HepG2 (cell line): ENCODE results near the gene MEIS3. TPM values are rescaled to one million over a fixed set of nuclear protein-coding genes. Genes with fewer than 3 reads are reported as not detected.

Experiments used
- ARID5B ChIP-seq: IDR thresholded peaks from 2 replicates; pipeline ENCODE4 v1.4.0; 2020; ENCODE audit warnings: mild to moderate bottlenecking, missing genetic modification reagents
- ATF7-NPFF ChIP-seq: sonication (generic); formaldehyde crosslinking; IDR thresholded peaks from 2 replicates; pipeline ENCODE4 v1.8.1; 2023; ENCODE audit warnings: mild to moderate bottlenecking, low read depth, missing genetic modification reagents, moderate library complexity
- FOXJ3 ChIP-seq: sonication (generic); formaldehyde crosslinking; IDR thresholded peaks from 2 replicates; pipeline ENCODE4 v1.4.0; 2020; ENCODE audit warnings: missing genetic modification reagents, mild to moderate bottlenecking, borderline replicate concordance
- FOXP4 ChIP-seq: sonication (generic); formaldehyde crosslinking; IDR thresholded peaks from 2 replicates; pipeline ENCODE4 v1.4.0; 2020; ENCODE audit warnings: missing genetic modification reagents
- GATAD1 ChIP-seq: IDR thresholded peaks from 2 replicates; pipeline ENCODE4 v1.6.1; 2016; ENCODE audit warnings: missing genetic modification reagents, missing compliant biosample characterization
- GLI4 ChIP-seq: sonication (generic); formaldehyde crosslinking; IDR thresholded peaks from 2 replicates; pipeline ENCODE4 v1.5.1; 2020; ENCODE audit warnings: missing genetic modification reagents, mild to moderate bottlenecking, moderate library complexity, borderline replicate concordance
- GMEB2 ChIP-seq: IDR thresholded peaks from 2 replicates; pipeline ENCODE4 v1.6.1; 2016; ENCODE audit warnings: missing biosample characterization, missing genetic modification reagents, low read depth
- GTF2F1 ChIP-seq: fragments of 150-350 bp; IDR thresholded peaks from 2 replicates; pipeline ENCODE4 v1.6.1; 2014; ENCODE audit warnings: low read length
- HDAC1 ChIP-seq: sonication (generic); formaldehyde crosslinking; IDR thresholded peaks from 2 replicates; pipeline ENCODE4 v1.5.1; 2020; ENCODE audit warnings: mild to moderate bottlenecking, missing genetic modification reagents
- TEAD3 ChIP-seq: optimal IDR thresholded peaks from 2 replicates; pipeline ENCODE3; 2016; ENCODE audit warnings: borderline replicate concordance
- ZHX2 ChIP-seq, 2 experiments: sonication (generic) in 1 of 2; formaldehyde crosslinking in 1 of 2; IDR thresholded peaks; 2 replicates each; pipeline versions ENCODE4 v1.6.1 to v1.9.0; 2014 to 2022; ENCODE audit warnings: antibody characterized with exemption in 1 of 2, borderline replicate concordance in 1 of 2, inconsistent platforms in 1 of 2, low read depth in 1 of 2, missing genetic modification reagents in 1 of 2
- ZNF143 ChIP-seq: sonication (generic); formaldehyde crosslinking; IDR thresholded peaks from 2 replicates; pipeline ENCODE4 v1.4.0; 2020; ENCODE audit warnings: missing genetic modification reagents
- ZNF557 ChIP-seq: sonication (generic); formaldehyde crosslinking; IDR thresholded peaks from 2 replicates; pipeline ENCODE4 v1.4.0; 2020; ENCODE audit warnings: missing genetic modification reagents
- ZNF746 ChIP-seq: sonication (generic); formaldehyde crosslinking; IDR thresholded peaks from 2 replicates; pipeline ENCODE4 v1.8.0; 2022; ENCODE audit warnings: mild to moderate bottlenecking, missing genetic modification reagents
- ZNF761 ChIP-seq: sonication (generic); formaldehyde crosslinking; conservative IDR thresholded peaks from 2 replicates; pipeline ENCODE4 v1.4.0; 2020; ENCODE audit warnings: mild to moderate bottlenecking, missing genetic modification reagents
- polyA plus RNA-seq, 8 experiments: library from polyadenylated mRNA; depleted of rRNA in 3 of 8; stranded (reverse) in 7 of 8; unstranded in 1 of 8; fragments of >200 nt; fragmentation: Illumina TruSeq in 4 of 8; extraction: Trizol in 4 of 8; gene quantifications; 2 replicates each; pipeline versions ENCODE4 v1.2.1 to v1.2.3, GENCODE V29; 2011 to 2016; ENCODE audit warnings: low read depth in 4 of 8, missing spikeins in 1 of 8, mixed read lengths in 1 of 8; ENCODE audit not compliant: insufficient read depth in 1 of 8
- total RNA-seq, 5 experiments: library from RNA; depleted of rRNA; stranded (reverse); fragments of >200 nt; fragmentation: Illumina TruSeq; extraction: Trizol; gene quantifications; 2 replicates each; pipeline ENCODE4 v1.2.3, GENCODE V29; 2016; ENCODE audit warnings: low read depth in 1 of 5

MEIS3 gene
- total and polyA plus RNA-seq, 2 of the 13 experiments (the other 11 are each of a cell fraction or from before 2014, with no cell fraction given), result 0.09 to 0.70 TPM

- TF ChIP-seq ZHX2 (IDR thresholded peaks at IDR 0.05; ENCODE audit: low read depth) (peak; percentile 73; the same call in 1 of the 2 replicates), ZHX2 (CRISPR knock-in tag; IDR thresholded peaks at IDR 0.05; ENCODE audit: borderline replicate concordance) (no peak), FOXJ3 (CRISPR knock-in tag) (no peak), GTF2F1 (no peak), ZNF143 (CRISPR knock-in tag) (peak; percentile 34; the same call in 1 of the 2 replicates), FOXP4 (no peak), GLI4 (CRISPR knock-in tag) (0 out of 2 replicates have a peak, but pooled peaks have one; percentile 63), ZNF761 (CRISPR knock-in tag) (no peak), ARID5B (peak; percentile 47), HDAC1 (CRISPR knock-in tag) (no peak; the same call in 1 of the 2 replicates), ATF7-NPFF (CRISPR knock-in tag) (peak; percentile 86; the same call in 1 of the 2 replicates), ZNF557 (CRISPR knock-in tag) (0 out of 2 replicates have a peak, but pooled peaks have one; percentile 19), TEAD3 (CRISPR knock-in tag) (peak; percentile 47), GATAD1 (CRISPR knock-in tag) (no peak), ZNF746 (CRISPR knock-in tag) (0 out of 2 replicates have a peak, but pooled peaks have one; percentile 32), GMEB2 (no peak)
These were observed 10.9 kb upstream of the MEIS3 start (continued) for GRCh38 chr19:47430041-47430802.
